DND-41 (cell line): ENCODE results near the gene SERINC4.
"Not testable (repeated sequence)": the region's sequence is repeated elsewhere in the genome, so short reads cannot be mapped to it uniquely, and the experiment has no call there.

Experiments used
- ATAC-seq: fragments of 200-7000 bp; cut with Tn5 transposase; 3 replicates; pipeline ENCODE4 v1.9.1; 2021; ENCODE audit warnings: low read depth; ENCODE audit not compliant: insufficient read depth
- DNase-seq: peaks from one replicate; pipeline ENCODE4 v3.0.0-alpha.2; 2020
- H2AFZ ChIP-seq: 2 replicates; pipeline ENCODE4 v1.6.0; 2012; ENCODE audit warnings: low read depth, low read length
- H3K27ac ChIP-seq: 2 replicates; pipeline ENCODE4 v1.5.1; 2012; ENCODE audit warnings: low read length, inconsistent platforms
- H3K27me3 ChIP-seq: fragments of 200-600 bp; sonication (generic); 2 replicates; pipeline ENCODE4 v1.6.0; 2012; ENCODE audit warnings: low read length, mild to moderate bottlenecking, inconsistent platforms; ENCODE audit not compliant: insufficient read depth, poor library complexity
- H3K36me3 ChIP-seq: 2 replicates; pipeline ENCODE4 v1.5.1; 2012; ENCODE audit warnings: low read length, inconsistent platforms; ENCODE audit not compliant: insufficient read depth
- H3K4me1 ChIP-seq: 2 replicates; pipeline ENCODE4 v1.5.1; 2012; ENCODE audit warnings: mild to moderate bottlenecking, low read length; ENCODE audit not compliant: insufficient read depth
- H3K4me2 ChIP-seq: 2 replicates; pipeline ENCODE4 v1.6.0; 2012; ENCODE audit warnings: mild to moderate bottlenecking, moderate library complexity, low read length, inconsistent platforms; ENCODE audit not compliant: insufficient read depth
- H3K4me3 ChIP-seq, 2 experiments: fragments of 200-600 bp in 1 of 2; shearing (Covaris generic) in 1 of 2; 2 replicates each; pipeline ENCODE4 v1.5.1; 2012 to 2016; ENCODE audit warnings: inconsistent platforms in 2 of 2, low read length in 2 of 2, mild to moderate bottlenecking in 2 of 2, low read depth in 1 of 2, moderate library complexity in 1 of 2
- H3K79me2 ChIP-seq: 2 replicates; pipeline ENCODE4 v1.6.0; 2012; ENCODE audit warnings: low read length, inconsistent platforms; ENCODE audit not compliant: insufficient read depth
- H3K9ac ChIP-seq: 2 replicates; pipeline ENCODE4 v1.6.0; 2012; ENCODE audit warnings: low read depth, mild to moderate bottlenecking, inconsistent platforms, low read length, moderate library complexity
- H3K9me3 ChIP-seq: 2 replicates; pipeline ENCODE4 v1.5.1; 2012; ENCODE audit warnings: low read length, moderate library complexity, mild to moderate bottlenecking, inconsistent platforms; ENCODE audit not compliant: insufficient read depth, severe bottlenecking
- H4K20me1 ChIP-seq: 2 replicates; pipeline ENCODE4 v1.6.0; 2012; ENCODE audit warnings: low read length; ENCODE audit not compliant: insufficient read depth
- CTCF ChIP-seq: IDR thresholded peaks from 2 replicates; pipeline ENCODE4 v1.5.1; 2012; ENCODE audit warnings: borderline replicate concordance, low read length, moderate library complexity, mild to moderate bottlenecking; ENCODE audit not compliant: poor library complexity, severe bottlenecking; ENCODE audit errors: extremely low read depth
- EZH2 ChIP-seq: IDR thresholded peaks from 3 replicates; pipeline ENCODE4 v1.6.1; 2012; ENCODE audit warnings: borderline replicate concordance, low read depth, mild to moderate bottlenecking, moderate library complexity, low read length, inconsistent platforms; ENCODE audit not compliant: severe bottlenecking

SERINC4 gene

GRCh38 chr15:43808435-43808950 is 8.5 kb upstream of the SERINC4 start:
- Histone ChIP-seq H3K27ac (no peak overlapping the region), H3K36me3 (peaks cover 87% of the 10 kb centered on the region), H3K79me2 (no peaks in the 10 kb centered on the region), H3K4me3 (no peak overlapping the region), H3K4me2 (no peak overlapping the region), H2AFZ (no peak overlapping the region), H3K4me1 (no peaks in the 10 kb centered on the region), H3K9ac (no peak overlapping the region), H4K20me1 (no peaks in the 10 kb centered on the region), H3K27me3 (no peaks in the 10 kb centered on the region), H3K9me3 (no peaks in the 10 kb centered on the region)
- no peak for TF ChIP-seq CTCF
- TF ChIP-seq EZH2 = no peak
- no peak for ATAC-seq
- no peak for DNase-seq

GRCh38 chr15:43802676-43803075 is 2.7 kb upstream of the SERINC4 start:
- H3K4me3 ChIP-seq, DNase-seq, H3K4me2 ChIP-seq, H2AFZ ChIP-seq, H3K27ac ChIP-seq, H3K9ac ChIP-seq, ATAC-seq, H3K9me3 ChIP-seq, H3K27me3 ChIP-seq, H4K20me1 ChIP-seq: not testable (repeated sequence)
- Histone ChIP-seq H3K36me3 (peaks cover 71% of the 10 kb centered on the region), H3K4me1 (peaks cover 20% of the 10 kb centered on the region), H3K79me2 (peaks cover 21% of the 10 kb centered on the region)

GRCh38 chr15:43800286-43801141 is 494 bp upstream of the SERINC4 start, which contains the start of gene HYPK:
Gene HYPK, plus strand, starts transcription at chr15:43800599. Its CDS starts 24 bp downstream, at chr15:43800623.
- H3K4me3 ChIP-seq = peak within 1 kb of the TSS; percentile 67 to 88
- H2AFZ ChIP-seq = peak within 1 kb of the TSS; percentile 94
- H3K4me2 ChIP-seq = peak within 1 kb of the TSS; percentile 77
- peak within 1 kb of the TSS; percentile 96 for H3K27ac ChIP-seq
- peaks cover 21% of the 10 kb centered on the region for H3K4me1 ChIP-seq
- peak within 1 kb of the TSS; percentile 73 for H3K9ac ChIP-seq
- peak; percentile 96 for ATAC-seq
- peaks cover 23% of the 10 kb centered on the region for H3K79me2 ChIP-seq
- H3K36me3 ChIP-seq = peaks cover 70% of the 10 kb centered on the region
- H3K27me3 ChIP-seq = no peaks in the 10 kb centered on the region
- H4K20me1 ChIP-seq = peaks cover 4% of the 10 kb centered on the region; the same call in 1 of the 2 replicates
- H3K9me3 ChIP-seq = no peaks in the 10 kb centered on the region
- DNase-seq = peak; percentile 91
- TF ChIP-seq CTCF = no peak
- TF ChIP-seq EZH2 = no peak
